ENCODE measurements around the gene CSNK2B.

The CSNK2B gene

GRCh38 chr6:31687860-31688693 is 22.2 kb downstream of the CSNK2B start:
- H3K36me3 ChIP-seq (replicated peaks) = peaks cover 60% of the 10 kb centered on the region
- H3K4me3 ChIP-seq (ENCODE audit: low read depth, low read length) = no peak overlapping the region
- in situ Hi-C loops (cut with HindIII; ENCODE audit: low pct_ligation_motif_present, low sequenced_read_pairs) = no loop called here
- no peaks in the 10 kb centered on the region for H3K27me3 ChIP-seq (replicated peaks)
- no peak overlapping the region for H3K27ac ChIP-seq
- DNase-seq = no peak
- TF ChIP-seq CTCF (IDR thresholded peaks at IDR 0.05; ENCODE audit: low read depth, low read length, missing control alignments) = no peak

- no peak overlapping the region for H3K27ac ChIP-seq
- no peak overlapping the region for H3K4me3 ChIP-seq (ENCODE audit: low read depth, low read length)
- H3K36me3 ChIP-seq (replicated peaks) = peaks cover 67% of the 10 kb centered on the region
- in situ Hi-C loops (cut with HindIII; ENCODE audit: low pct_ligation_motif_present, low sequenced_read_pairs) = no loop called here
- no peak for DNase-seq
- H3K27me3 ChIP-seq (replicated peaks) = no peaks in the 10 kb centered on the region
- peak; percentile 69 for TF ChIP-seq CTCF (IDR thresholded peaks at IDR 0.05; ENCODE audit: low read depth, low read length, missing control alignments)
These were observed 23.6 kb downstream of the CSNK2B start for GRCh38 chr6:31689249-31690110.

- DNase-seq = no peak
- Histone ChIP-seq H3K27me3 (replicated peaks) (no peaks in the 10 kb centered on the region), H3K27ac (no peak overlapping the region), H3K36me3 (replicated peaks) (peaks cover 73% of the 10 kb centered on the region), H3K4me3 (ENCODE audit: low read depth, low read length) (no peak overlapping the region)
- in situ Hi-C loops (cut with HindIII; ENCODE audit: low pct_ligation_motif_present, low sequenced_read_pairs) = no loop called here
- no peak for TF ChIP-seq CTCF (IDR thresholded peaks at IDR 0.05; ENCODE audit: low read depth, low read length, missing control alignments)
These were observed 24.6 kb downstream of the CSNK2B start for GRCh38 chr6:31690231-31691077.

GRCh38 chr6:31691078-31691463 is 25.2 kb downstream of the CSNK2B start:
- Histone ChIP-seq H3K4me3 (ENCODE audit: low read depth, low read length) (no peak overlapping the region), H3K27ac (no peak overlapping the region), H3K36me3 (replicated peaks) (peaks cover 76% of the 10 kb centered on the region), H3K27me3 (replicated peaks) (no peaks in the 10 kb centered on the region)
- in situ Hi-C loops (cut with HindIII; ENCODE audit: low pct_ligation_motif_present, low sequenced_read_pairs) = no loop called here
- no peak for DNase-seq
- TF ChIP-seq CTCF (IDR thresholded peaks at IDR 0.05; ENCODE audit: low read depth, low read length, missing control alignments) = no peak

- no peak for DNase-seq
- no peak for TF ChIP-seq CTCF (IDR thresholded peaks at IDR 0.05; ENCODE audit: low read depth, low read length, missing control alignments)
- H3K4me3 ChIP-seq (ENCODE audit: low read depth, low read length) = no peak overlapping the region
- H3K27me3 ChIP-seq (replicated peaks) = no peaks in the 10 kb centered on the region
- H3K36me3 ChIP-seq (replicated peaks) = peaks cover 70% of the 10 kb centered on the region
- in situ Hi-C loops (cut with HindIII; ENCODE audit: low pct_ligation_motif_present, low sequenced_read_pairs) = no loop called here
- H3K27ac ChIP-seq = no peak overlapping the region
These were observed 25.8 kb downstream of the CSNK2B start for GRCh38 chr6:31691564-31692108.

Data from brain microvascular endothelial cell (primary cell).